GM12878 (cell line): ENCODE data around the gene CALN1.

ENCODE experiments used
- CTCF ChIP-seq, 3 experiments: IDR thresholded peaks in 2 of 3; conservative IDR thresholded peaks in 1 of 3; 2 replicates each; pipeline ENCODE4 v1.5.1; 2011; ENCODE audit warnings: low read depth in 3 of 3, low read length in 3 of 3, mild to moderate bottlenecking in 3 of 3, control low read depth in 2 of 3, moderate library complexity in 2 of 3, inconsistent platforms in 1 of 3, mixed read lengths in 1 of 3; ENCODE audit not compliant: control insufficient read depth in 2 of 3, insufficient read depth in 1 of 3; ENCODE audit errors: extremely low read depth in 1 of 3
- POLR2A ChIP-seq: IDR thresholded peaks from 2 replicates; pipeline ENCODE4 v1.6.1; 2011; ENCODE audit warnings: low read depth, mild to moderate bottlenecking, low read length
- POLR2AphosphoS5 ChIP-seq: IDR thresholded peaks from 2 replicates; pipeline ENCODE4 v1.6.1; 2011; ENCODE audit warnings: mild to moderate bottlenecking, low read length, inconsistent platforms
- SREBF2 ChIP-seq: IDR thresholded peaks from 2 replicates; pipeline ENCODE4 v1.6.1; 2012; ENCODE audit warnings: mild to moderate bottlenecking, low read length

DNA sequence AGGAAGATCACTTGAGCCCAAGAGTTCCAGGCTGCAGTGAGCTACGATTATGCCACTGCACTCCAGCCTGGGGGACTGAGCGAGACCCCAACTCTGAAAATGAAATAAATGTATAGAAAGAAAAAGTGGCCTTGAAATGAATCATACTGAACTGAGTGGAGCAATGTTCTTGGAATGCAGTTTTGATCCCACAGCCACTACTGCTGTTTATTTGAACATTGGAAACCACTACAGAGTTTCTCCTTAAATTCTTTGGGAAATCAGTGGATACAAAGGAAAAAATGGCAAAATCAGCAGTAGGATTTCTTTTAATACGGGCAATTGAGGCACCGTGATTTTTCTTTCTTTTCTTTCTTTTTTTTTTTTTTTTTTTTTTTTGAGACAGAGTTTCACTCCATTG lies 642.8 kb downstream of the CALN1 start:
- TF ChIP-seq CTCF (IDR thresholded peaks at IDR 0.05 in 2 of 3, conservative IDR thresholded peaks at IDR 0.05 in 1 of 3; ENCODE audit: control insufficient read depth in 2 of 3, extremely low read depth in 1 of 3, insufficient read depth in 1 of 3, low read depth in 3 of 3, low read length in 3 of 3) (no peak), POLR2A (no peak), POLR2AphosphoS5 (no peak), SREBF2 (no peak)
